C4-2B (cell line): ENCODE measurements around the gene GID8.

Source experiments
- H3K27ac ChIP-seq: fragments of 450-650 bp; 2 replicates; pipeline ENCODE4 v1.5.1; 2017
- ZFX ChIP-seq: fragments of 450-650 bp; IDR thresholded peaks from 2 replicates; pipeline ENCODE4 v1.6.1; 2017
- TF ChIP-seq, protein P1 (sequence below): fragments of 450-650 bp; conservative IDR thresholded peaks from 2 replicates; pipeline ENCODE4 v1.5.1; 2017; ENCODE audit warnings: mild to moderate bottlenecking

The GID8 gene

DNA sequence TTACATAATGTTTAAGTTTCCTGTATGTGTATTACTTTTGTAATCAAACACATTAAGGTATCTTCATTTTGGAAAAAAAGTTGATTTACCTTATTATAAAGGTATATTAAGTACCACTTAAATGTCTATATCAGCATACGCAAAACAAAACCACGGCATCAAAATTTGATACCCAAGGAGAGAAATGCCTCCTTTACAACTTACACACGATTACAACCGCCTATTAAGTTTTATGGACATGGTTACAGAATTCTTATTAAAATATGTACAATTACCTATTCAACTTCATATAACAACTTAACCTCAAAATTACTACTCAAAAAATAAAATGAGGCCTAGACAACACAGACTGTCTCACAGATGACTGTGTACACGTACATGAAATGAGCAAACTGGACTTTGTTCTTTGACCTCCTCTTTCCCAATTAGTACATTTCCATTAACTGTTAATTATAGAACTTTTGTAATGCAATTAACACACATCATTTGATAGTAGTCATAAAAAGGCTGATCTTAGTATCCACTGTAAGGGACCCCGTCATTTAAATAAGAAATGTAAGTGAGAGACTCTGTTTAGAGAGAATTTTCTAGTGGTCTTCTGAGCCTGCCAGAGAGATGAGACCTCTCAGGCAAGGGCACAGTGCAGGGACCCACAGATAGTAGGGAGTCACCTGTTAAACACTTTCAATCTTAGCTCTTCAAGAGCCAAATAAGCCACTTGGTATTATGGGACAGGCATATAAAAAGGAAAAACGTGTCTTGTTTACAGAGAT lies 14.1 kb upstream of the GID8 start:
- TF ChIP-seq, protein P1, sequence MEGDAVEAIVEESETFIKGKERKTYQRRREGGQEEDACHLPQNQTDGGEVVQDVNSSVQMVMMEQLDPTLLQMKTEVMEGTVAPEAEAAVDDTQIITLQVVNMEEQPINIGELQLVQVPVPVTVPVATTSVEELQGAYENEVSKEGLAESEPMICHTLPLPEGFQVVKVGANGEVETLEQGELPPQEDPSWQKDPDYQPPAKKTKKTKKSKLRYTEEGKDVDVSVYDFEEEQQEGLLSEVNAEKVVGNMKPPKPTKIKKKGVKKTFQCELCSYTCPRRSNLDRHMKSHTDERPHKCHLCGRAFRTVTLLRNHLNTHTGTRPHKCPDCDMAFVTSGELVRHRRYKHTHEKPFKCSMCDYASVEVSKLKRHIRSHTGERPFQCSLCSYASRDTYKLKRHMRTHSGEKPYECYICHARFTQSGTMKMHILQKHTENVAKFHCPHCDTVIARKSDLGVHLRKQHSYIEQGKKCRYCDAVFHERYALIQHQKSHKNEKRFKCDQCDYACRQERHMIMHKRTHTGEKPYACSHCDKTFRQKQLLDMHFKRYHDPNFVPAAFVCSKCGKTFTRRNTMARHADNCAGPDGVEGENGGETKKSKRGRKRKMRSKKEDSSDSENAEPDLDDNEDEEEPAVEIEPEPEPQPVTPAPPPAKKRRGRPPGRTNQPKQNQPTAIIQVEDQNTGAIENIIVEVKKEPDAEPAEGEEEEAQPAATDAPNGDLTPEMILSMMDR: no peak
- TF ChIP-seq ZFX: no peak
- H3K27ac ChIP-seq: peak overlapping the region; percentile 97

DNA sequence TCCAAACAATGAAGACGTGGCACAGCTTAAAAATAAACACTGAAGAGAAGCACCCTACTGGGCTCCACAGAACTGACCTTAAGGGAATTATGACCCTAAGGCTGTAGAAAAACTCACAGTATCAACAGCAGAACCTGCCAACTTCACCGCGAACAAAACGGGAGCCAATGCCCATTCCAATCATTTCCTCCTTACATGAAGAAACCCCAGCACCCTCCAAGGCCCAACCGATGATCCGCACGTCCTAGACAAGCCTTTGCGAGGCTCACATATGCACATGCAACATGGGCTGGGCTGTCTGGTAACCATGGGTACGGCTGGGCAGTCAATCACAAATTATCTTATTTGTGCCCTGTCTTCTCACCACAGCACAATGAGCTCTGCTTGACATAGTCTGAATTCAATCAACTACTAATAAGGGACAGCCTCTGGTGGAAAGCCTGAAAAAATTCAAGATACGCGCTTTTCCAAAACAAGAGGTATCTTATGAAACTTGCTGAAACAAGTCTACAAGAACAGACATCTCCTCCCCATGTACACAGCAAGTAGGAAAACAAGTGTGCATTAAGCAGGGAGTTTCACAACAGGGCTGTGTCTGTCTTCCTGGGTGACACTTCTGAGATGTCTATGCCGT lies 13.4 kb upstream of the GID8 start:
- TF ChIP-seq, protein P1: no peak
- TF ChIP-seq ZFX: no peak
- H3K27ac ChIP-seq: peak overlapping the region; percentile 97

DNA sequence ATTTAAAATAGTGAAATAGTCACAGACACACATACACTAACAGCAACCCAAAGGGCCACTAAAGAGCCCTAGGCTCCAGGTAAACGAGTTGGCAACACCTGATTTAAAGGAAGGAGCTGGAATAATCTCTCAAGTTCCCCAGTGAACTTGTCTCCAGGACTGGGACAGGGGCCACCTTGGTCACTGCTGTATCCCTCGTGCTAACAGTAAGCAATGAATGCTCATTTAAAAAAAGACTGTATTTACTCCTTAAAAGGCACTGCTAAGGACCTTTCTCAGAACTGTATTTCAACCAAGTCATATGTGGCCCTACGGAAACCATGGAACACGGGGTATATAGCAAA lies 12.9 kb upstream of the GID8 start:
- H3K27ac ChIP-seq: peak overlapping the region; percentile 97
- TF ChIP-seq ZFX: no peak
- TF ChIP-seq, protein P1: no peak

DNA sequence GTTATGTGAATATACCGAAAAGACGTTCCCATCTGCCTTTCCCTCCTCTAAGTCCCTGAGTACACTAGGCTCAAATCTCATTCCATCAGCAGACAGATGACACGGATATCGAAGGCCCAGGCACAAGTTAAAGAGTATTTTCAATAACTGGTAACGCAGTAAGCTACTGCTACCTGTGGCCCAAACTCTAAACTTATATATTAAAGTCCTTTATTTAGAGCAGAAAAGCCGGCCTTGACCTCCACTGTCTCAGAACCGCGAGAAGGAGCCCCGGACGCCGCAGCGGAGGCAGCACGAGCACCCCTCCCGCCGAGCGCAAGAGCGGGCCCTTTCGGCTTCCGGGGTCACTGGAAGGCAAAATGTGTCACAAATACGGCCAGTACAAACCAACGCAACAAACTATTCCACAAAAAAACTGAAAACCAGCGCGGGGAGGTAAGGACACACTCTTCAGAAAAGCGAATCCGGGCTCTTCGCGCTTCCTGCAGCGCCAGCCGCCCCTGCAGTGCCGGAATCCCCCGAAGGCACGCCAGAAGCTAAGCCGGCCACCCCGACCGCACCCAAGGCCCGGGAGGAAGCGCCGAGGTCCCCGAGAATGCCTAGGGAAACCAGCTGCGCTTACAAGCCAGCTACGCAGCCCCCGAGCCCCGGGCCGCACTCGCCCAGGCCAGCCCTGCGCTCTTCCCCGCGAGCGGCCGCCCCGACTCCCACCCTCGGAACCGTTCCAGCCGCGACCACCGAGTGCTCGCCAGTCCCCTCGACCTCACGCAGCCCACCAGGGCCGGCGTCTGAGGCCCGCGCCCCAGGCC lies 12.3 kb upstream of the GID8 start:
- peak overlapping the region; percentile 97 for H3K27ac ChIP-seq
- TF ChIP-seq, protein P1: no peak
- TF ChIP-seq ZFX: no peak

DNA sequence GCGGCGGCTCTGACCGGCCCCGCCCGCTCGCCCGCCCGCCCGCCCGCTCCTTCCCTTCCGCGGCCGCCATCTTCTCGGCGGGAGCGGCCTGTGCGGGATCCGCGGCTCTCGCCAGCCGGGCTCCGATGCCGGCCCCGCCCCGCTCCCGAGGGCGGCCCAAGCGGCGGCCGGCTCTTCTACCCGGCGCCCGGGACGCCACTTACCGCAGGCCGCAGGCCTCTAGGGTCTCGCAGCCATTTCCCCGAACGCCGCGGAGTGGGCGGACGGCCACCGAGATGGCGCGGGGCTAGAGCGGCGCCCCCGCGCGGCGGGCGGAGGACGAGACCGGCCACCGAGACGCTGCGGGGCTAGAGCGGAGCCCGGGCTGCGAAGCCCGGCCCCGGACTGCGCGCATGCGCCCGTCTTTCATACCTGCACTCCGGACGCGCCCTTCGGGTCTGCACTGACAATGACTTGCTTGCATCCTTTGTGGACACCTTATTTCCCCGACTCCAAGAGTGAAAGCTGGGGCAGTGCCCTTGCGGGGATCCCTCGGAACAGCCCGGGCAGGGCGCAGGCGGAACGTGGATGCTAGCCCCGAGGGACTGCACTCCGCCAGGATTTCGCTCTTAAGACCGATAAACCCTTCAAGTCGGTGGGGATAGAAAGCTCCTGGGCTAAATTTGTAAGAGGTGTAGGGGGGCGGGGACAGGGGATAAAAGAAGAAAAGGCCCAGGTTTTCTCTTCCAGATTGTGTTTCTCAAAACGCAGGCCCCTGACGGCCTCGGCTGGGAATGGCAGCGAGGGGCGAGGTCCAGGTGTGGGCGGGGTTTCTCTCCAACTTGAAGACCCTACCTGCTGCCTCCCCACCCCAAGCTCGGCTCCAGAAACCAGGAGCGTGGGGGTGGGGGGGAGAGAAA lies 11.5 kb upstream of the GID8 start, which contains the start of gene DIDO1:
DIDO1 (minus strand) TSS at position 277 of the 899 bp plus-strand sequence.
- H3K27ac ChIP-seq: peak within 1 kb of the TSS; percentile 97
- peak; percentile 94 for TF ChIP-seq ZFX
- TF ChIP-seq, protein P1: peak; percentile 82

DNA sequence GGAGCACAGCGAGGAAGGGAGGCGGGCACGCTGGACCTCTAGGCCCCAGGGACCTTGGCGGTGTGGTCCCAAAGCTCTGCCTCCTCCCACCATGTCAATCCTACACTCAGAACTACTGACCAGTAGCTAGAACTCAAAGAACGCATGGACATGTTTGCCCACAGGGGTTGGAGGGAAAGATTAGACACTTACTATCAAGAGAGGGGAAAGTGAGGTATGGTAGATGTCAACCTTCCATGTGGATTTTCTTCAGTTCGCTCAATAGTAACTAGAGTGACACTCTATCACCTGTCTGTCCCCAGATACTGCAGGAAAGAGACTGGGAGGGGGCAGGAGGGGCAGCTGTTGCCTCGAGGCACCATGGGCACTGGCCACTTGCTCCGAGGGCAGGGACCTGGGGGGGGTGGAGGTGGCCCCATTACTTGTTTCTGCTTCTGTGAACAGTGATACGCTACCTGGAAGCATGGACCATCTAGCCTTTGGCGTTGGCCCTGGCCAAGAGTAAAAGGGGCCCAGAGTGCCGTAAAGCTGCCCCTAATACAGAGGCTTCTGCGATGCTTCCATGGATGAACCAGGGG lies 10.7 kb upstream of the GID8 start:
- no peak for TF ChIP-seq ZFX
- TF ChIP-seq, protein P1: no peak
- peak overlapping the region; percentile 97 for H3K27ac ChIP-seq
